ENCODE data around the gene PEX6.

Gene PEX6

GRCh38 chr6:42929821-42930360, 49.1 kb downstream of the PEX6 start:
- H3K27ac ChIP-seq (ENCODE audit: low read length): peak overlapping the region; percentile 96
- H3K4me1 ChIP-seq (ENCODE audit: insufficient read depth, low read length): peaks cover 40% of the 10 kb centered on the region
- H3K4me2 ChIP-seq (ENCODE audit: insufficient read depth, low read length): peak overlapping the region; percentile 87
- peak overlapping the region; percentile 80 for H2AFZ ChIP-seq (ENCODE audit: low read depth, low read length)
- DNase-seq: peak; percentile 87
- TF ChIP-seq EZH2 (IDR thresholded peaks at IDR 0.05; ENCODE audit: borderline replicate concordance, low read depth, low read length, severe bottlenecking): no peak
- no peak for TF ChIP-seq CTCF (IDR thresholded peaks at IDR 0.05; ENCODE audit: borderline replicate concordance, extremely low read depth, low read length, poor library complexity, severe bottlenecking)
- peak overlapping the region; percentile 84 for H3K9ac ChIP-seq (ENCODE audit: low read depth, low read length)
- peaks cover 51% of the 10 kb centered on the region for H3K79me2 ChIP-seq (ENCODE audit: insufficient read depth, low read length)
- peaks cover 28% of the 10 kb centered on the region for H4K20me1 ChIP-seq (ENCODE audit: insufficient read depth, low read length)
- peak; percentile 56 for ATAC-seq (ENCODE audit: insufficient read depth, low read depth)
- H3K27me3 ChIP-seq (ENCODE audit: insufficient read depth, low read length, poor library complexity): no peaks in the 10 kb centered on the region
- H3K4me3 ChIP-seq (ENCODE audit: low read depth in 1 of 2, low read length in 2 of 2): peak overlapping the region; percentile 84 to 97
- H3K36me3 ChIP-seq (ENCODE audit: insufficient read depth, low read length): peaks cover 42% of the 10 kb centered on the region
- no peaks in the 10 kb centered on the region for H3K9me3 ChIP-seq (ENCODE audit: insufficient read depth, low read length, severe bottlenecking)

GRCh38 chr6:42928986-42929820, 49.8 kb downstream of the PEX6 start, which contains the start of gene CNPY3:
TSS of gene CNPY3 (plus strand) at chr6:42929480. CDS start at chr6:42929571, 91 bp downstream.
- TF ChIP-seq CTCF (IDR thresholded peaks at IDR 0.05; ENCODE audit: borderline replicate concordance, extremely low read depth, low read length, poor library complexity, severe bottlenecking) (no peak), EZH2 (IDR thresholded peaks at IDR 0.05; ENCODE audit: borderline replicate concordance, low read depth, low read length, severe bottlenecking) (no peak)
- Histone ChIP-seq H3K9ac (ENCODE audit: low read depth, low read length) (peak within 1 kb of the TSS; percentile 84), H3K4me3 (ENCODE audit: low read depth in 1 of 2, low read length in 2 of 2) (peak within 1 kb of the TSS; percentile 84 to 97), H3K79me2 (ENCODE audit: insufficient read depth, low read length) (peaks cover 45% of the 10 kb centered on the region), H3K27ac (ENCODE audit: low read length) (peak within 1 kb of the TSS; percentile 96), H3K4me2 (ENCODE audit: insufficient read depth, low read length) (peak within 1 kb of the TSS; percentile 87), H3K27me3 (ENCODE audit: insufficient read depth, low read length, poor library complexity) (no peaks in the 10 kb centered on the region), H4K20me1 (ENCODE audit: insufficient read depth, low read length) (peaks cover 28% of the 10 kb centered on the region), H2AFZ (ENCODE audit: low read depth, low read length) (peak within 1 kb of the TSS; percentile 80), H3K9me3 (ENCODE audit: insufficient read depth, low read length, severe bottlenecking) (no peaks in the 10 kb centered on the region), H3K36me3 (ENCODE audit: insufficient read depth, low read length) (peaks cover 36% of the 10 kb centered on the region), H3K4me1 (ENCODE audit: insufficient read depth, low read length) (peaks cover 40% of the 10 kb centered on the region)
- ATAC-seq (ENCODE audit: insufficient read depth, low read depth) (peak; percentile 86), DNase-seq (peak; percentile 99)

- H3K4me3 ChIP-seq (ENCODE audit: low read depth in 1 of 2, low read length in 2 of 2): no peak overlapping the region
- H3K9ac ChIP-seq (ENCODE audit: low read depth, low read length): no peak overlapping the region
- peaks cover 3% of the 10 kb centered on the region; the same call in 1 of the 2 replicates for H4K20me1 ChIP-seq (ENCODE audit: insufficient read depth, low read length)
Measured at GRCh38 chr6:42925248-42925857, 53.6 kb downstream of the PEX6 start.

More at GRCh38 chr6:42925248-42925857, 53.6 kb downstream of the PEX6 start:
- Histone ChIP-seq H3K27ac (ENCODE audit: low read length) (no peak overlapping the region), H3K36me3 (ENCODE audit: insufficient read depth, low read length) (peaks cover 2% of the 10 kb centered on the region; the same call in 1 of the 2 replicates), H3K4me1 (ENCODE audit: insufficient read depth, low read length) (peaks cover 11% of the 10 kb centered on the region), H3K4me2 (ENCODE audit: insufficient read depth, low read length) (no peak overlapping the region), H2AFZ (ENCODE audit: low read depth, low read length) (no peak overlapping the region), H3K27me3 (ENCODE audit: insufficient read depth, low read length, poor library complexity) (no peaks in the 10 kb centered on the region), H3K79me2 (ENCODE audit: insufficient read depth, low read length) (peaks cover 7% of the 10 kb centered on the region), H3K9me3 (ENCODE audit: insufficient read depth, low read length, severe bottlenecking) (no peaks in the 10 kb centered on the region)
- DNase-seq (no peak), ATAC-seq (ENCODE audit: insufficient read depth, low read depth) (no peak)
- no peak for TF ChIP-seq CTCF (IDR thresholded peaks at IDR 0.05; ENCODE audit: borderline replicate concordance, extremely low read depth, low read length, poor library complexity, severe bottlenecking)
- no peak for TF ChIP-seq EZH2 (IDR thresholded peaks at IDR 0.05; ENCODE audit: borderline replicate concordance, low read depth, low read length, severe bottlenecking)

All from DND-41 (cell line).